Measurements from ENCODE around the gene SPP1.

The SPP1 gene

DNA sequence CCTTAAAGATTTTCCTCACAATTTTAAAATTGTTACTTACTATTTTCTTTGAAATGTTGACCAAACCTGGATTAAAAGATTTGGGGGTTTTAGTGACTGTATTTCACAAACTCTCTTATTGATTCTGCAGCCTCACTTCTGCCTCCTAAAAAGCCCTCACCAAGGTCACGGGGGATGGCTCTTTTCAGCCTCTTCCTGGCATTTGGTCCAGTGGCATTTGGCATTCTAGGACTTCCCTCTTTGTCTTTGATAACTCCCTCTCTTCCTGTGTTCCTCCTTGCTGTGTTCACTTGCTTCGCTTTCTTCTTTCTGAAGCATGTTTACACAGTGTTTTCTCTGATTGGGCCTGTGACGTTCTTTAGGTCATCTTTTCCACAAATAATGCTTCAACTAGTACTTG is 53.4 kb downstream of the SPP1 start:
- H3K27me3 ChIP-seq (ENCODE audit: control insufficient read depth, insufficient read depth, low read length) = no peaks in the 10 kb centered on the region
- peaks cover 6% of the 10 kb centered on the region for H3K9me3 ChIP-seq (ENCODE audit: control insufficient read depth, low read depth, low read length)
- H3K27ac ChIP-seq (ENCODE audit: low read length) = no peak overlapping the region
- H3K4me3 ChIP-seq (ENCODE audit: low read length) = no peak overlapping the region
- H3K4me1 ChIP-seq (ENCODE audit: control insufficient read depth, low read depth, low read length) = no peaks in the 10 kb centered on the region
- H3K36me3 ChIP-seq (ENCODE audit: control insufficient read depth, low read depth, low read length) = peaks cover 19% of the 10 kb centered on the region
- no peak overlapping the region for H3K9ac ChIP-seq (ENCODE audit: low read length)

DNA sequence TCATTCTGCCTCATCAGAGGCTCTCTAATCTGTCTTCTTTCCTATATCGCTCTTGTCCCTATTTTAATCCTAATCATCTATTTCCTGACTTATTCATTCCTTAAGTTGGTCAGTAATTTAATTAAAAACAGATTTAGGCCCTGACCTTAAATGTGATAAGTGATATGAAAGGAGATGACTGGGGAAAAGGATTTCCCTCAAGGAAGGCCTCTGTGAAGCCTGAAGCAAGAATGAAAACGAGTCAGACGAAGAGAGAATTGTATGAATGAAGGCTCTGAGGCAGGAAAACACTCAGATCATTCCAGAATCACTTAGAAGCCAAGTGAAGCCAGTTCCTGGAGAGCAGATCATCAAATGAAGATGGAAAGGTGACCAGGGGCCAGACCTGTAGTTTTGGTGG is 54.0 kb downstream of the SPP1 start:
- no peaks in the 10 kb centered on the region for H3K27me3 ChIP-seq (ENCODE audit: control insufficient read depth, insufficient read depth, low read length)
- no peak overlapping the region for H3K27ac ChIP-seq (ENCODE audit: low read length)
- H3K4me1 ChIP-seq (ENCODE audit: control insufficient read depth, low read depth, low read length) = no peaks in the 10 kb centered on the region
- H3K9me3 ChIP-seq (ENCODE audit: control insufficient read depth, low read depth, low read length) = peaks cover 6% of the 10 kb centered on the region
- no peak overlapping the region for H3K4me3 ChIP-seq (ENCODE audit: low read length)
- peaks cover 22% of the 10 kb centered on the region for H3K36me3 ChIP-seq (ENCODE audit: control insufficient read depth, low read depth, low read length)
- no peak overlapping the region for H3K9ac ChIP-seq (ENCODE audit: low read length)

DNA sequence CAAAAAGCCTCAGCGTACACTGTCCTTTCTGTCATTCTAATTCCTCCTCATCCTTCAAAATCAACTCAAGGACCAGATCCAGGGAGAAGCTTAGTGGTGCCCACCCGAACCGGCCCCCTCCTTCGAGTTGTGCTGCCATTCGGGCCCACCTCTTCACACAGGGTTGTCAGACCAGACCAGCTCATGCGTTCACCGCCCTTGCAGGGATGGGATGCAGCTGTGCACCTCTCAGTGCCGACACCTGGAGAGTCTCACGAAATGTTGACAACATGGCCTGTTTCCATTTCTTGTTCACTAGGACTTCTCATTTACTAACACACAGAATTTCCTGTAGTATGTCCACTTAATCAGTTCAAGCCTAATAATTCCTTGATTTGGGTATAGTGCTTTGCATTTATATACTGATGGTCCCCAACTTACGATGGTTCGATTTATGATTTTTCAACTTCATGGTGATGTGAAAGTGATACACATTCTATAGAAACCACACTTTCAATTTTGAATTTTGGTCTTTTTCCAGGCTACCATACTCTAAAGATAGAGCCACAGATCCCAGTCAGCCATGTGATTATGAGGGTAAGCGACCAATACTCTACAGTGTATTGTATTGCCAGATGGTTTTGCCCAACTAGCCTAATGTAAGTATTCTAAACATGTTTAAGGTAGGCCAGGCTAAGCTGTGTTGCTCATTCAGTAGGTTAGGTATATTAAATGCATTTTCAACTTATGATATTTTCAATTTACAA is 55.2 kb downstream of the SPP1 start:
- H3K36me3 ChIP-seq (ENCODE audit: control insufficient read depth, low read depth, low read length) = peaks cover 20% of the 10 kb centered on the region
- no peaks in the 10 kb centered on the region for H3K27me3 ChIP-seq (ENCODE audit: control insufficient read depth, insufficient read depth, low read length)
- H3K4me1 ChIP-seq (ENCODE audit: control insufficient read depth, low read depth, low read length) = no peaks in the 10 kb centered on the region
- H3K9ac ChIP-seq (ENCODE audit: low read length) = no peak overlapping the region
- H3K9me3 ChIP-seq (ENCODE audit: control insufficient read depth, low read depth, low read length) = peaks cover 4% of the 10 kb centered on the region
- H3K4me3 ChIP-seq (ENCODE audit: low read length) = no peak overlapping the region
- H3K27ac ChIP-seq (ENCODE audit: low read length) = no peak overlapping the region

All from iPS-18a (cell line).